ENCODE results near the gene CDC42BPB. TPM values are rescaled to one million over a fixed set of nuclear protein-coding genes. Genes with fewer than 3 reads are reported as not detected.

The CDC42BPB gene
- total and polyA plus RNA-seq, 2 donors (not counting 1 experiment from before 2014, with no cell fraction given) = 44.8 to 98.3 TPM

DNA sequence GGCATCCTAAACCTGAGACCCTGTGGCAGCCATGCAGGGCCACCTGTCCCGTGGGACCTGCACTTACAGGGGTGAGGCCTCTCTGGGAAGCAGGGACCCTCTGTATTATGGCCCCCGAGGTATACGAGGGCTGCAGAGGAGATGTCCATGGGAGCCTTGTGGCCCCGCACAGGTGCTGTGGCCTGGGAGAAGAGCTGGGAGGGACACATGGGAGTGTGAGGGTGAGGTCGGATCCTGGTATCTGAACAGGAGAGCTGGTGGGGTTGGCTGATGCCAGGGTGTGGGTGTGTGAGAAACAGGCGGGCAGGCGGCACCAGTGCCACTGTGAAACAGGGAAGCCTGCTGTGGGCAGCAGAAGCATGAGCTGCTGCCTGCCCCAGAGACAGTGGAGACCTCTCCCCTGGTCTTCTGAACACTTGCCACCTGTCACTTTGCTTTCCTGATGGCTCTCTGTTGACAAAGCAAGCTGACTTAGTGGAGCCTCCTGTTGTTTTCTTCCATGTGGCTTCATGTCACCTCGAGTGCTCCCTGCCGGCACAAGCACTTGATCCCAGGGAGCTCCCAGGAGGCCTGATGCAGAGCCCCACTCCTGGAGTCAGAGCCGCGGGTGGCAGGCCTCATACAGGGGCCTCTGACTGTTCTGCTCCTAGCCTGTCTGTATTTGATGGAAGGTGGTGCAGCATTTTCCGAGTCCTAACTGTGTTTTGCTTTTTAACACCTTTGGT lies 154.7 kb downstream of the CDC42BPB start:
- Histone ChIP-seq H4K20me1 (ENCODE audit: control insufficient read depth, extremely low read depth, insufficient read depth, low read length) (no peaks in the 10 kb centered on the region), H3K27me3 (ENCODE audit: control insufficient read depth, insufficient read depth, low read length) (no peaks in the 10 kb centered on the region), H3K36me3 (ENCODE audit: control insufficient read depth, insufficient read depth, low read length) (peaks cover 3% of the 10 kb centered on the region), H3K79me2 (ENCODE audit: control insufficient read depth, insufficient read depth, low read length) (no peaks in the 10 kb centered on the region), H3K4me1 (ENCODE audit: control insufficient read depth, extremely low read depth, insufficient read depth, low read length) (no peaks in the 10 kb centered on the region), H2AFZ (ENCODE audit: low read length) (no peak overlapping the region), H3K4me3 (replicated peaks in 1 of 4; ENCODE audit: control extremely low read depth in 1 of 4, insufficient read depth in 1 of 4, low read depth in 3 of 4, low read length in 4 of 4) (no peak overlapping the region), H3K9me3 (ENCODE audit: control insufficient read depth, insufficient read depth, low read depth, low read length) (no peaks in the 10 kb centered on the region), H3K4me2 (ENCODE audit: extremely low read depth, insufficient read depth, low read length) (no peak overlapping the region), H3K9ac (ENCODE audit: insufficient read depth, low read length) (no peak overlapping the region), H3K27ac (ENCODE audit: insufficient read depth, low read length) (no peak overlapping the region)
- no peak for DNase-seq (ENCODE audit: low read depth in 2 of 2)
- no peak for TF ChIP-seq EZH2 (IDR thresholded peaks at IDR 0.05; ENCODE audit: low read length, missing control alignments)
- TF ChIP-seq, protein P1, sequence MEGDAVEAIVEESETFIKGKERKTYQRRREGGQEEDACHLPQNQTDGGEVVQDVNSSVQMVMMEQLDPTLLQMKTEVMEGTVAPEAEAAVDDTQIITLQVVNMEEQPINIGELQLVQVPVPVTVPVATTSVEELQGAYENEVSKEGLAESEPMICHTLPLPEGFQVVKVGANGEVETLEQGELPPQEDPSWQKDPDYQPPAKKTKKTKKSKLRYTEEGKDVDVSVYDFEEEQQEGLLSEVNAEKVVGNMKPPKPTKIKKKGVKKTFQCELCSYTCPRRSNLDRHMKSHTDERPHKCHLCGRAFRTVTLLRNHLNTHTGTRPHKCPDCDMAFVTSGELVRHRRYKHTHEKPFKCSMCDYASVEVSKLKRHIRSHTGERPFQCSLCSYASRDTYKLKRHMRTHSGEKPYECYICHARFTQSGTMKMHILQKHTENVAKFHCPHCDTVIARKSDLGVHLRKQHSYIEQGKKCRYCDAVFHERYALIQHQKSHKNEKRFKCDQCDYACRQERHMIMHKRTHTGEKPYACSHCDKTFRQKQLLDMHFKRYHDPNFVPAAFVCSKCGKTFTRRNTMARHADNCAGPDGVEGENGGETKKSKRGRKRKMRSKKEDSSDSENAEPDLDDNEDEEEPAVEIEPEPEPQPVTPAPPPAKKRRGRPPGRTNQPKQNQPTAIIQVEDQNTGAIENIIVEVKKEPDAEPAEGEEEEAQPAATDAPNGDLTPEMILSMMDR (conservative IDR thresholded peaks at IDR 0.05 in 1 of 2, IDR thresholded peaks at IDR 0.05 in 1 of 2; ENCODE audit: low read depth in 1 of 2, low read length in 2 of 2) = no peak

DNA sequence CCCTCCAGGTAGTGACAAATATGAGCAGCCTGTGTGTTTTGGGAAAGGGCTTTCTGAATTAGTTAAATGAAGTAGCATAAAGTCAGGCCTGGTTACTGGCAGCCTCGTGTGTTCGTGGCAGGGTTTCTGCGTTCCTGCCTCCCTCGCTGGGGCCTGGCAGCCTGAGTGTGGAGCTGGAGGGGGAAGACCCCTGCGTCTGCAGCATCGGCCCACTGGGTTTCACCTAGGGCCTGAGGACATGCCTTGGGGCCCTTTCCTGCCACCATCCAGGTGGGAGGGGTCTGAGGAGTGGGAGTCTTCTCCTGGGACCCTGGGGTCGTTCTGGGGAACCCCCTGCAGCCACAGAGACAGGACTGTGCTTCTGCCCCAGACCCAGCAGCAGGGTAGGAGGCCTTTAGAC lies 155.3 kb downstream of the CDC42BPB start:
- no peaks in the 10 kb centered on the region for H3K36me3 ChIP-seq (ENCODE audit: control insufficient read depth, insufficient read depth, low read length)
- H3K27me3 ChIP-seq (ENCODE audit: control insufficient read depth, insufficient read depth, low read length) = no peaks in the 10 kb centered on the region
- no peak for DNase-seq (ENCODE audit: low read depth in 2 of 2)
- H3K27ac ChIP-seq (ENCODE audit: insufficient read depth, low read length) = no peak overlapping the region
- no peak overlapping the region for H3K4me3 ChIP-seq (replicated peaks in 1 of 4; ENCODE audit: control extremely low read depth in 1 of 4, insufficient read depth in 1 of 4, low read depth in 3 of 4, low read length in 4 of 4)
- H3K79me2 ChIP-seq (ENCODE audit: control insufficient read depth, insufficient read depth, low read length) = no peaks in the 10 kb centered on the region
- no peak for TF ChIP-seq EZH2 (IDR thresholded peaks at IDR 0.05; ENCODE audit: low read length, missing control alignments)
- TF ChIP-seq, protein P1 (conservative IDR thresholded peaks at IDR 0.05 in 1 of 2, IDR thresholded peaks at IDR 0.05 in 1 of 2; ENCODE audit: low read depth in 1 of 2, low read length in 2 of 2) = no peak
- no peak overlapping the region for H2AFZ ChIP-seq (ENCODE audit: low read length)
- H3K9ac ChIP-seq (ENCODE audit: insufficient read depth, low read length) = no peak overlapping the region
- no peaks in the 10 kb centered on the region for H3K4me1 ChIP-seq (ENCODE audit: control insufficient read depth, extremely low read depth, insufficient read depth, low read length)
- H4K20me1 ChIP-seq (ENCODE audit: control insufficient read depth, extremely low read depth, insufficient read depth, low read length) = no peaks in the 10 kb centered on the region
- H3K9me3 ChIP-seq (ENCODE audit: control insufficient read depth, insufficient read depth, low read depth, low read length) = no peaks in the 10 kb centered on the region
- no peak overlapping the region for H3K4me2 ChIP-seq (ENCODE audit: extremely low read depth, insufficient read depth, low read length)

DNA sequence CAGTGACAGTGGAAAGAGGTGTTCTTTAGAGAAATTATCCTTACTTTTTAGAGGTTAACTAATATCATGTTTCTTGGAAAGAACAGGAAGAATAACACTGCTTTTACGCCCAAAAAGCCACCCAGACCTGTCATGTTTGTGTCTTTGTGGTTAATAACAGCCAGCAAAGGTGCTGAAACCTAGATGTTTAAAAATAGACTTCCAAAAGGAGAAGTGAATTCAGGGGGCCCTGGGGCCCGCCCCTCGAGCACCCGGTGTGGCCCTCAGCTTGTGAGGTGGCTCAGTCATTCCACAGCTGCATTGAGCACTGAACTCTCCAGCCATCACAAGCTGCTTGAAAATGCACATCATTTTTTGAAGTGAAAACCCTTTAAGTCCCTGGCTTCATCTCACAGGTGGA lies 155.7 kb downstream of the CDC42BPB start:
- Histone ChIP-seq H3K79me2 (ENCODE audit: control insufficient read depth, insufficient read depth, low read length) (no peaks in the 10 kb centered on the region), H3K4me3 (replicated peaks in 1 of 4; ENCODE audit: control extremely low read depth in 1 of 4, insufficient read depth in 1 of 4, low read depth in 3 of 4, low read length in 4 of 4) (no peak overlapping the region), H3K4me1 (ENCODE audit: control insufficient read depth, extremely low read depth, insufficient read depth, low read length) (no peaks in the 10 kb centered on the region), H3K4me2 (ENCODE audit: extremely low read depth, insufficient read depth, low read length) (no peak overlapping the region), H3K36me3 (ENCODE audit: control insufficient read depth, insufficient read depth, low read length) (no peaks in the 10 kb centered on the region), H3K27ac (ENCODE audit: insufficient read depth, low read length) (no peak overlapping the region), H3K9me3 (ENCODE audit: control insufficient read depth, insufficient read depth, low read depth, low read length) (no peaks in the 10 kb centered on the region), H3K9ac (ENCODE audit: insufficient read depth, low read length) (no peak overlapping the region), H3K27me3 (ENCODE audit: control insufficient read depth, insufficient read depth, low read length) (no peaks in the 10 kb centered on the region), H4K20me1 (ENCODE audit: control insufficient read depth, extremely low read depth, insufficient read depth, low read length) (no peaks in the 10 kb centered on the region), H2AFZ (ENCODE audit: low read length) (no peak overlapping the region)
- no peak for TF ChIP-seq EZH2 (IDR thresholded peaks at IDR 0.05; ENCODE audit: low read length, missing control alignments)
- TF ChIP-seq, protein P1 (conservative IDR thresholded peaks at IDR 0.05 in 1 of 2, IDR thresholded peaks at IDR 0.05 in 1 of 2; ENCODE audit: low read depth in 1 of 2, low read length in 2 of 2) = no peak
- no peak for DNase-seq (ENCODE audit: low read depth in 2 of 2)

Measured in fibroblast of lung (primary cell).